ENCODE data around the gene FAM89B. TPM values are rescaled to one million over a fixed set of nuclear protein-coding genes. Genes with fewer than 3 reads are reported as not detected.

FAM89B gene
- total and polyA plus RNA-seq, 2 donors (not counting 1 experiment from before 2014, with no cell fraction given), result 17.5 to 18.2 TPM

DNA sequence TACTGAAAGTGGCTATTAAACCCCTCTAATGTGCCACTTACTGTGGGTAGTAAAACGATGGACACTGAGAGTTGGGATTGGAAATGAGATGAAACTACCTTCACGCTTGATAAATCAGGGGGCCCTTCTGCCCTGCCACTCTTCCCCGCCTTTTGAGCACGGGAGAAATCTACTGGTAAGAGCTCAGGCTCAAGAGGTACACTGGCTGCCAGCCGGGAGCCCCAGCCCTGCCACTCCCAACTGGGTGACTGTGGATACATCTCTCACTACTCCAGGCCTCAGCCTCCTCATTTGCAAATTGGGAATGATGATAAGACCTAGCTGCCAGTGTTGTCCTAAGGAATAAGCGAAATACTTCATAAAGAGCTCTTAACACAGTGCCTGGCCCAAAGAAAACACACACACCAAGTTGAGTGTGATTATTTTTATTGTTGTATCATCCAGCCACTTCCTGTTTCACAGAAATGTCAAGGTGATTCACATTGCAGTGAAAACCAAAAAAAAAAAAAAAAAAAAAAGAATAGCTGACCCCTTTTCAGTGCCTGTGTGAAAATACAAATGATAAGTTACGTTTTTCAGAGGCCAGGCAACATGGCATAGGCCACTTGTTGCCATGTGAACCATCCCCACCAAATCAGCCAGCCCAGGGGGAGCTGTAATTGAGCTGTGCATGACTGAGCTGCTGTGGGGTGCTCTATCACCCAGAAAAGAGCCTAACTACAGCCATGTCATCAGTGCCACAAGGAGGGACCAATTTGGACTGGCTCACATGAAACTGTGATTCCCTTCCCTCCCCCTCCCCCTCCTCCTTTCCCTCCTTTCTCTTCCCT lies 6.5 kb upstream of the FAM89B start:
- Histone ChIP-seq H3K27ac (ENCODE audit: insufficient read depth, low read length) (no peak overlapping the region), H2AFZ (ENCODE audit: low read length) (no peak overlapping the region), H3K27me3 (ENCODE audit: control insufficient read depth, insufficient read depth, low read length) (no peaks in the 10 kb centered on the region), H3K79me2 (ENCODE audit: control insufficient read depth, insufficient read depth, low read length) (peaks cover 17% of the 10 kb centered on the region), H3K9me3 (ENCODE audit: control insufficient read depth, insufficient read depth, low read depth, low read length) (no peaks in the 10 kb centered on the region), H3K36me3 (ENCODE audit: control insufficient read depth, insufficient read depth, low read length) (no peaks in the 10 kb centered on the region), H3K9ac (ENCODE audit: insufficient read depth, low read length) (no peak overlapping the region), H4K20me1 (ENCODE audit: control insufficient read depth, extremely low read depth, insufficient read depth, low read length) (no peaks in the 10 kb centered on the region), H3K4me2 (ENCODE audit: extremely low read depth, insufficient read depth, low read length) (no peak overlapping the region), H3K4me1 (ENCODE audit: control insufficient read depth, extremely low read depth, insufficient read depth, low read length) (peaks cover 12% of the 10 kb centered on the region), H3K4me3 (replicated peaks in 1 of 4; ENCODE audit: control extremely low read depth in 1 of 4, insufficient read depth in 1 of 4, low read depth in 3 of 4, low read length in 4 of 4) (no peak overlapping the region)
- peak in 1 of 2 donors; percentile 70 for DNase-seq (ENCODE audit: low read depth in 2 of 2)
- no peak for TF ChIP-seq EZH2 (IDR thresholded peaks at IDR 0.05; ENCODE audit: low read length, missing control alignments)
- TF ChIP-seq, protein P1, sequence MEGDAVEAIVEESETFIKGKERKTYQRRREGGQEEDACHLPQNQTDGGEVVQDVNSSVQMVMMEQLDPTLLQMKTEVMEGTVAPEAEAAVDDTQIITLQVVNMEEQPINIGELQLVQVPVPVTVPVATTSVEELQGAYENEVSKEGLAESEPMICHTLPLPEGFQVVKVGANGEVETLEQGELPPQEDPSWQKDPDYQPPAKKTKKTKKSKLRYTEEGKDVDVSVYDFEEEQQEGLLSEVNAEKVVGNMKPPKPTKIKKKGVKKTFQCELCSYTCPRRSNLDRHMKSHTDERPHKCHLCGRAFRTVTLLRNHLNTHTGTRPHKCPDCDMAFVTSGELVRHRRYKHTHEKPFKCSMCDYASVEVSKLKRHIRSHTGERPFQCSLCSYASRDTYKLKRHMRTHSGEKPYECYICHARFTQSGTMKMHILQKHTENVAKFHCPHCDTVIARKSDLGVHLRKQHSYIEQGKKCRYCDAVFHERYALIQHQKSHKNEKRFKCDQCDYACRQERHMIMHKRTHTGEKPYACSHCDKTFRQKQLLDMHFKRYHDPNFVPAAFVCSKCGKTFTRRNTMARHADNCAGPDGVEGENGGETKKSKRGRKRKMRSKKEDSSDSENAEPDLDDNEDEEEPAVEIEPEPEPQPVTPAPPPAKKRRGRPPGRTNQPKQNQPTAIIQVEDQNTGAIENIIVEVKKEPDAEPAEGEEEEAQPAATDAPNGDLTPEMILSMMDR (conservative IDR thresholded peaks at IDR 0.05 in 1 of 2, IDR thresholded peaks at IDR 0.05 in 1 of 2; ENCODE audit: low read depth in 1 of 2, low read length in 2 of 2), result no peak

DNA sequence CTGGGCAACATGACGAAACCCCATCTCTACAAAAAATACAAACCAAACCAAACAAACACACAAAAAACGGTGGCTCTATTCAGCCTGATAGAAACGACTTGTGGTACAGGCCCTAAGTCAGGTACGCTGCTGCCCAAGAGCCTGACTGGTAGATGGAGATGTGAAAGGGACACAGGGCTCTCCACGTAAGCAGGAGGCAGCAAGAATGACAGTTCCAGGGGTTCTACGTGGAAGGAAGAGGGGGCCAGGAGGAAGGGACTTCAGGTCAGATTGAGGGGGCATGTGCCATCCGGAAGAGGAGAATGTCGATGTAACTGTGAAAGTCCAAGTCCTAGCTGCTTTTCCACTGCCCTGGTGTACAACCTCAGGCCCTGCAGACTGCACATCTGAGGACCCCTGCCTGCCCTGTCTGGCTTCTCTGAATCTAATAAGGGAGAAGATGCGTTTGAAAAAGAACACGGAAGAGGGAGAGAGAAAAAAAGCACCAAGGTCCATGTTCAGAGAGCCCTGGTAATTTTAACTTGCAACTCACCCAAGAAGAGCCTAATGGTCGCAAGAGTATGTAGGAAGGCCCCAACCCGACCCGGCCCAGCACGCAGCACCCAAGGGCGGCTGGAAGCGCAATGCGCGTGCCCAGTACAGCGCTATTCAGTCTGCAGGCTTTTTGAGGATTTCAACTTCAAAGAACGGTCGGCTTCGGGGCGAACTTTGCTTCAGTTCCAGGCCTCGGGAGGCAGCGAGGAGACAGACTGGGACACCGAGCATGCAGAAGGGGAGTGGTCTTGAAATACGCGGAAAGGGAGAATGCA lies 3.0 kb upstream of the FAM89B start:
- peak overlapping the region; percentile 67 for H3K4me2 ChIP-seq (ENCODE audit: extremely low read depth, insufficient read depth, low read length)
- H4K20me1 ChIP-seq (ENCODE audit: control insufficient read depth, extremely low read depth, insufficient read depth, low read length), result no peaks in the 10 kb centered on the region
- H3K79me2 ChIP-seq (ENCODE audit: control insufficient read depth, insufficient read depth, low read length), result peaks cover 37% of the 10 kb centered on the region
- H3K27ac ChIP-seq (ENCODE audit: insufficient read depth, low read length), result peak overlapping the region; percentile 92
- peak overlapping the region; percentile 57 for H3K9ac ChIP-seq (ENCODE audit: insufficient read depth, low read length)
- peaks cover 1% of the 10 kb centered on the region for H3K36me3 ChIP-seq (ENCODE audit: control insufficient read depth, insufficient read depth, low read length)
- DNase-seq (ENCODE audit: low read depth in 2 of 2), result no peak
- H3K4me1 ChIP-seq (ENCODE audit: control insufficient read depth, extremely low read depth, insufficient read depth, low read length), result peaks cover 30% of the 10 kb centered on the region
- H3K27me3 ChIP-seq (ENCODE audit: control insufficient read depth, insufficient read depth, low read length), result no peaks in the 10 kb centered on the region
- no peak for TF ChIP-seq EZH2 (IDR thresholded peaks at IDR 0.05; ENCODE audit: low read length, missing control alignments)
- TF ChIP-seq, protein P1 (conservative IDR thresholded peaks at IDR 0.05 in 1 of 2, IDR thresholded peaks at IDR 0.05 in 1 of 2; ENCODE audit: low read depth in 1 of 2, low read length in 2 of 2), result no peak
- H2AFZ ChIP-seq (ENCODE audit: low read length), result peak overlapping the region; percentile 90
- peak overlapping the region; percentile 61 to 89 (median 64) for H3K4me3 ChIP-seq (replicated peaks in 1 of 4; ENCODE audit: control extremely low read depth in 1 of 4, insufficient read depth in 1 of 4, low read depth in 3 of 4, low read length in 4 of 4)
- H3K9me3 ChIP-seq (ENCODE audit: control insufficient read depth, insufficient read depth, low read depth, low read length), result no peaks in the 10 kb centered on the region

Measured in fibroblast of lung (primary cell).